ENCODE data around the gene FAM117B. TPM values are rescaled to one million over a fixed set of nuclear protein-coding genes. Genes with fewer than 3 reads are reported as not detected.

FAM117B gene
- total RNA-seq, 6 experiments from 2014 or later, result 0.55 to 1.2 (median 0.87) TPM

- Mint-ChIP-seq H3K27ac (no peak overlapping the region), H3K27me3 (ENCODE audit: insufficient read depth) (no peaks in the 10 kb centered on the region), H3K36me3 (ENCODE audit: low read depth) (no peaks in the 10 kb centered on the region; the same call in none of the 2 replicates), H3K4me1 (ENCODE audit: low read depth) (peaks cover 12% of the 10 kb centered on the region), H3K4me3 (no peak overlapping the region), H3K9me3 (peaks cover 5% of the 10 kb centered on the region; the same call in 1 of the 2 replicates)
- no peak for TF ChIP-seq CTCF (IDR thresholded peaks at IDR 0.05)
- no peak for DNase-seq
Measured at GRCh38 chr2:202813387-202813786, 178.6 kb downstream of the FAM117B start.

- H3K4me3 Mint-ChIP-seq, result no peak overlapping the region
- peaks cover 12% of the 10 kb centered on the region for H3K4me1 Mint-ChIP-seq (ENCODE audit: low read depth)
- H3K36me3 Mint-ChIP-seq (ENCODE audit: low read depth), result no peaks in the 10 kb centered on the region; the same call in none of the 2 replicates
- H3K27me3 Mint-ChIP-seq (ENCODE audit: insufficient read depth), result no peaks in the 10 kb centered on the region
- H3K9me3 Mint-ChIP-seq, result peaks cover 5% of the 10 kb centered on the region; the same call in 1 of the 2 replicates
- no peak for DNase-seq
- H3K27ac Mint-ChIP-seq, result no peak overlapping the region
- no peak for TF ChIP-seq CTCF (IDR thresholded peaks at IDR 0.05)
Measured at GRCh38 chr2:202814226-202814625, 179.5 kb downstream of the FAM117B start.

- Mint-ChIP-seq H3K4me1 (ENCODE audit: low read depth) (peaks cover 12% of the 10 kb centered on the region), H3K27ac (no peak overlapping the region), H3K27me3 (ENCODE audit: insufficient read depth) (no peaks in the 10 kb centered on the region), H3K9me3 (peaks cover 4% of the 10 kb centered on the region; the same call in 1 of the 2 replicates), H3K4me3 (peak overlapping the region; percentile 36; the same call in 1 of the 2 replicates), H3K36me3 (ENCODE audit: low read depth) (no peaks in the 10 kb centered on the region; the same call in 1 of the 2 replicates)
- peak; percentile 6 for DNase-seq
- TF ChIP-seq CTCF (IDR thresholded peaks at IDR 0.05), result no peak
Measured at GRCh38 chr2:202815548-202816360, 181.0 kb downstream of the FAM117B start.

- no peak for DNase-seq
- no peaks in the 10 kb centered on the region for H3K36me3 Mint-ChIP-seq (ENCODE audit: low read depth)
- H3K27me3 Mint-ChIP-seq (ENCODE audit: insufficient read depth), result no peaks in the 10 kb centered on the region
- peaks cover 12% of the 10 kb centered on the region for H3K4me1 Mint-ChIP-seq (ENCODE audit: low read depth)
- H3K9me3 Mint-ChIP-seq, result no peaks in the 10 kb centered on the region
- H3K27ac Mint-ChIP-seq, result no peak overlapping the region
- no peak for TF ChIP-seq CTCF (IDR thresholded peaks at IDR 0.05)
- H3K4me3 Mint-ChIP-seq, result no peak overlapping the region
Measured at GRCh38 chr2:202817771-202818170, 183.0 kb downstream of the FAM117B start.

- H3K9me3 Mint-ChIP-seq, result no peaks in the 10 kb centered on the region
- no peaks in the 10 kb centered on the region for H3K27me3 Mint-ChIP-seq (ENCODE audit: insufficient read depth)
- peaks cover 12% of the 10 kb centered on the region for H3K4me1 Mint-ChIP-seq (ENCODE audit: low read depth)
- H3K27ac Mint-ChIP-seq, result no peak overlapping the region
- no peak for DNase-seq
- H3K36me3 Mint-ChIP-seq (ENCODE audit: low read depth), result no peaks in the 10 kb centered on the region
- no peak overlapping the region for H3K4me3 Mint-ChIP-seq
- TF ChIP-seq CTCF (IDR thresholded peaks at IDR 0.05), result no peak
Measured at GRCh38 chr2:202818321-202818720, 183.6 kb downstream of the FAM117B start.

Other genes with a start within 250 kb of the FAM117B start
- gene ICA1L, start 236.8 kb downstream of the FAM117B start, total RNA-seq (2021; fragmentation: NEBNext Ultra II Directional; extraction: Animal tissue kit (Norgen Biotek cat#: 25700)), result 1 to 10 TPM; 2.6 to 4.5 (median 3.2) TPM

Data from HFFc6 (cell line).